OCI-LY3 (cell line): ENCODE results near the gene F5.

Source experiments
- CTCF ChIP-seq: fragments of 200-600, 300-600 bp; sonication (generic); IDR thresholded peaks from 2 replicates; pipeline ENCODE4 v1.5.1; 2014; ENCODE audit warnings: antibody characterized with exemption, low read length, low read depth
- EZH2phosphoT487 ChIP-seq: fragments of 200-600 bp; shearing (Covaris generic); IDR thresholded peaks from 2 replicates; pipeline ENCODE4 v1.6.1; 2018; ENCODE audit warnings: antibody characterized with exemption, mixed run types, low read depth

DNA sequence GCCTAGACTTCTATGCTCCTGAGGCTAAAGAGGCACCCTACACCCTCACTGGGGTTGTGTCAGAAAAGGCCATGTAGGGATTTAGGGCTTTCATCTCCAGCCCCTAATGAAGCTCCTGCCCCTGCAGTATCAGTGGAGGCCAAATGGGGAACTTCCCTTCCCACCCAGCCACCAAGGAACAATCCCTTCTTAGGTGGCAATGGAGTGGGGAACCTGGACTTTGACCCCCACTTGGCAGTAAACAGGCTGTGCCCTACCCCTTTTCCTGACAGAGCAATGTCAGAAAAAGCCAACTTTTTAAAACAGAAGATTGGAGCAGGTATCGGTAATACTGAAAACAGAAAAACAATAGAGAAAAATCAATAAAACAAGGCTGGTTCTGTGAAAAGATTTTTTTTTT is 65.1 kb downstream of the F5 start:
- TF ChIP-seq CTCF (no peak), EZH2phosphoT487 (no peak)
